ENCODE measurements around the gene FAM47C. TPM values are rescaled to one million over a fixed set of nuclear protein-coding genes. Genes with fewer than 3 reads are reported as not detected.
"Not testable (repeated sequence)": the region's sequence is repeated elsewhere in the genome, so short reads cannot be mapped to it uniquely, and the experiment has no call there.

Gene FAM47C
- total RNA-seq, 4 donors from 2014 or later: not detected

DNA sequence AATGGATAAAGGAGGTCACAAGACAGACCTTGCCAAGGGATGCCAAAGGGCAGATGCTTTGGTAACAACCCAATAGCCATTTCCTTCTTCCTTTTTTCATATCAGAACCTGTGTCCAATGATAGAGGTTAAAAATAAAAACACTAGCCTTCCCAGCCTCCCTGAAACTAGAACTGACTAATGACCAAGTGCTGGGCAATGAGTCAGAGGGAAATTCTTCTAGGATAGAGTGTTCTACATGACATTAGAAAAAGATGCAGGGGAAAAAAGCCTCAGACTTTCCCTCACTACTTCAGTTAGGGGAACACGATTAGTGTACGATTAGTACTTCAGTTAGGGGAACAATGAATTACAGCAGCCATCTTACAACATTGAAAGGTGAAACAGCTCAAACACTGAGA is 29.3 kb upstream of the FAM47C start:
- H3K9me3 ChIP-seq: no peaks in the 10 kb centered on the region
- no peak overlapping the region for H3K27ac ChIP-seq
- no peaks in the 10 kb centered on the region for H3K4me1 ChIP-seq
- H3K4me3 ChIP-seq: no peak overlapping the region
- 70% methylated on average over 2 of the region's 2 CpGs; no CpG with 5 or more reads in 1 of the 2 donors for WGBS, 2 donors (ENCODE audit: low coverage in 1 of 2)
- H3K36me3 ChIP-seq: no peaks in the 10 kb centered on the region
- in situ Hi-C loops (cut with MboI; ENCODE audit: low pct_ligation_motif_present in 1 of 4, low pct_unique_long_range_greater_than_20kb in 1 of 4, low sequenced_read_pairs in 3 of 4): no loop called here
- intact Hi-C loops (cut with DNase I; ENCODE audit: low total_unique reads): no loop called here
- TF ChIP-seq POLR2A (IDR thresholded peaks at IDR 0.05) (no peak), EP300 (IDR thresholded peaks at IDR 0.05; ENCODE audit: low read depth) (no peak), POLR2AphosphoS5 (IDR thresholded peaks at IDR 0.05) (no peak)
- TF ChIP-seq, protein P1, sequence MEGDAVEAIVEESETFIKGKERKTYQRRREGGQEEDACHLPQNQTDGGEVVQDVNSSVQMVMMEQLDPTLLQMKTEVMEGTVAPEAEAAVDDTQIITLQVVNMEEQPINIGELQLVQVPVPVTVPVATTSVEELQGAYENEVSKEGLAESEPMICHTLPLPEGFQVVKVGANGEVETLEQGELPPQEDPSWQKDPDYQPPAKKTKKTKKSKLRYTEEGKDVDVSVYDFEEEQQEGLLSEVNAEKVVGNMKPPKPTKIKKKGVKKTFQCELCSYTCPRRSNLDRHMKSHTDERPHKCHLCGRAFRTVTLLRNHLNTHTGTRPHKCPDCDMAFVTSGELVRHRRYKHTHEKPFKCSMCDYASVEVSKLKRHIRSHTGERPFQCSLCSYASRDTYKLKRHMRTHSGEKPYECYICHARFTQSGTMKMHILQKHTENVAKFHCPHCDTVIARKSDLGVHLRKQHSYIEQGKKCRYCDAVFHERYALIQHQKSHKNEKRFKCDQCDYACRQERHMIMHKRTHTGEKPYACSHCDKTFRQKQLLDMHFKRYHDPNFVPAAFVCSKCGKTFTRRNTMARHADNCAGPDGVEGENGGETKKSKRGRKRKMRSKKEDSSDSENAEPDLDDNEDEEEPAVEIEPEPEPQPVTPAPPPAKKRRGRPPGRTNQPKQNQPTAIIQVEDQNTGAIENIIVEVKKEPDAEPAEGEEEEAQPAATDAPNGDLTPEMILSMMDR (IDR thresholded peaks at IDR 0.05): no peak
- no peaks in the 10 kb centered on the region for H3K27me3 ChIP-seq
- DNase-seq: no peak

DNA sequence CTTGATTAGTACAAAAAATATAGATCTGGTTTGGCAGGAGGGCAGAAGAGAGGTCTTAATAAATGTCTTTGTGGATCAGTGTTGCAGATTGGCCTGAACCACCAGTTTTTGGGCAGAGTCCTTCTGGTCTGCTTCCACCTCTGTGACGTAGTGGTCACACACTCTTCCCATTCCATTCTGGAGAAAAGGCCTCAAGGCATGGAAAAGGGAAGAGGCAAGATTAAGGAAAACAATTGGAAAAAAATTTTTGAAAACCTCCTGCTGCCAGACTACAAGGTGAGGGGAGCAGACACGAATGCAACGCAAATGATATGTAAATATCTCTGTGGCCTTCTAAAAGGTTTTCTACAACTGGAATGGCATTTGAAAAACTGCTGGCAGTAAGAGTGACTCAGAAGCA is 24.3 kb upstream of the FAM47C start:
- H3K4me3 ChIP-seq: no peak overlapping the region
- TF ChIP-seq POLR2A (IDR thresholded peaks at IDR 0.05): no peak
- no peak for TF ChIP-seq POLR2AphosphoS5 (IDR thresholded peaks at IDR 0.05)
- TF ChIP-seq EP300 (IDR thresholded peaks at IDR 0.05; ENCODE audit: low read depth): no peak
- TF ChIP-seq, protein P1 (IDR thresholded peaks at IDR 0.05): no peak
- H3K9me3 ChIP-seq: no peaks in the 10 kb centered on the region
- no peaks in the 10 kb centered on the region for H3K36me3 ChIP-seq
- in situ Hi-C loops (cut with MboI; ENCODE audit: low pct_ligation_motif_present in 1 of 4, low pct_unique_long_range_greater_than_20kb in 1 of 4, low sequenced_read_pairs in 3 of 4): no loop called here
- H3K27ac ChIP-seq: no peak overlapping the region
- intact Hi-C loops (cut with DNase I; ENCODE audit: low total_unique reads): no loop called here
- no peaks in the 10 kb centered on the region for H3K4me1 ChIP-seq
- no peaks in the 10 kb centered on the region for H3K27me3 ChIP-seq
- WGBS, 2 donors (ENCODE audit: low coverage in 1 of 2): 35% methylated on average over 3 of the region's 3 CpGs; no CpG with 5 or more reads in 1 of the 2 donors
- no peak for DNase-seq

DNA sequence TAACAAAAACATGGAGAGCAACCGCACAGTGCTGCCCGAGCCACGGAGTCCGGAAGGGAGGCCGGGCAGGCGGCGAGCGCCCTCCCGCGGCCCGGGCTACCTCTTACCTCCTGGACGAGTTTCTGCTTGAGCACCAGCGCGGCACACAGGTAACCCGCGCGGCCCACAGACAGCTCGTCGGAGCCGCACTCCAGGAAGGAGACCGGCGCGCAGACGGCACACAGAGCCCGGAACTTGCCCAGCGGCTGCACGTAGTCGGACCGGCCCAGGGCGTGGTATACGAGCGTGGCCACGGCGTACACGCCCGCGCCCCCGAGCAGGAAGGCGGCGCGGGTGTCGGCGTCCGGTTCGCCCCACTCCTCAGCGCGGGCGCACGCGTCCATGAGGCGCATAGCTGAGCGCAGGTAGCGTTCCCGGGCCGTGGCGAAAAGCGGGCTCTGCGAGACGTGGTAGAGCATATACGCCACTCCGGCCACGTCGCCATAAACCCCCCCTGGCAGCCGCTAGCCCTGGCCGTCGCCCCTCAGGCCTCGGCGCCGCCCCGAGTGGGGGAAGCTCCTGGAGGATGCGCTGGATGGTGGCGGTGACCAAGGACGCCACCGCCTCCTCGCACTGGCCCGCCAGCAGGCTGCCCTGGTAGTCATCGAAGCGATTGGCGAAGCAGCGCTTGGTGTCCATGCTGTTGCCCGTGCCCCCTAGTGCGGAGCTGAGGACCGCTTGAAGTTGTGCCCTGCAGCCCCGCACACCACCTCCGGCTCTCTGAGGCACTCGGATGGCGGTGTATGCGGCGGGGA is 22.6 kb upstream of the FAM47C start:
- WGBS, 2 donors (ENCODE audit: low coverage in 1 of 2): 52% methylated on average over 50 of the region's 89 CpGs; no CpG with 5 or more reads in 1 of the 2 donors

DNA sequence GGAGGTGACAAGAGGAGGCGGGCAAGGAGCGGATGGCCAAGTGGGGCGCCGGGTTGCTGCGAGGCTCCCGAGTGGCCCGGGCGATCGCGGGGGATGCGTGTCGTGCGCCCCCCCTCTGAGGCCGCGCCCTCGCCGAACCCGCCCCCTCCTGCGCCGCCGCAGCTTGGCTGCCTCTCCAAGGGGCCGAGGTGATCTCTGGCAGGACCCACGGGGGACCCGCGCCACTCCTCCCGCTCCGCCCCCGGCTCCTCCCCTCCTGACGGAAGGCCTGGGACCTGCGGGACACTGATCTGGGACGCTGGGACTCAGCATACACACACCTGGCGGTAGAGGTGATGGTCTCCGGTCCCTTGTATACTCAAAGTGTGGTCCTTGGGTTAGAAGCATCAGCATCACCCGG is 21.9 kb upstream of the FAM47C start:
- no peak for DNase-seq
- 49% methylated on average over 30 of the region's 34 CpGs; no CpG with 5 or more reads in 1 of the 2 donors for WGBS, 2 donors (ENCODE audit: low coverage in 1 of 2)
- H3K4me1 ChIP-seq: no peaks in the 10 kb centered on the region
- TF ChIP-seq, protein P1 (IDR thresholded peaks at IDR 0.05): no peak
- no peak for TF ChIP-seq POLR2AphosphoS5 (IDR thresholded peaks at IDR 0.05)
- no peak for TF ChIP-seq EP300 (IDR thresholded peaks at IDR 0.05; ENCODE audit: low read depth)
- TF ChIP-seq POLR2A (IDR thresholded peaks at IDR 0.05): no peak
- H3K9me3 ChIP-seq: no peaks in the 10 kb centered on the region
- no peaks in the 10 kb centered on the region for H3K36me3 ChIP-seq
- intact Hi-C loops (cut with DNase I; ENCODE audit: low total_unique reads): no loop called here
- no peaks in the 10 kb centered on the region for H3K27me3 ChIP-seq
- H3K27ac ChIP-seq: no peak overlapping the region
- in situ Hi-C loops (cut with MboI; ENCODE audit: low pct_ligation_motif_present in 1 of 4, low pct_unique_long_range_greater_than_20kb in 1 of 4, low sequenced_read_pairs in 3 of 4): no loop called here
- no peak overlapping the region for H3K4me3 ChIP-seq

More for the DNA sequence above, 22.6 kb upstream of the FAM47C start:
- H3K27ac ChIP-seq; H3K36me3 ChIP-seq; H3K27me3 ChIP-seq; H3K4me1 ChIP-seq; intact Hi-C loops (cut with DNase I; ENCODE audit: low total_unique reads); DNase-seq; H3K9me3 ChIP-seq; in situ Hi-C loops (cut with MboI; ENCODE audit: low pct_ligation_motif_present in 1 of 4, low pct_unique_long_range_greater_than_20kb in 1 of 4, low sequenced_read_pairs in 3 of 4): not testable (repeated sequence)
- peak overlapping the region in 1 of 4 donors; percentile 21 for H3K4me3 ChIP-seq

DNA sequence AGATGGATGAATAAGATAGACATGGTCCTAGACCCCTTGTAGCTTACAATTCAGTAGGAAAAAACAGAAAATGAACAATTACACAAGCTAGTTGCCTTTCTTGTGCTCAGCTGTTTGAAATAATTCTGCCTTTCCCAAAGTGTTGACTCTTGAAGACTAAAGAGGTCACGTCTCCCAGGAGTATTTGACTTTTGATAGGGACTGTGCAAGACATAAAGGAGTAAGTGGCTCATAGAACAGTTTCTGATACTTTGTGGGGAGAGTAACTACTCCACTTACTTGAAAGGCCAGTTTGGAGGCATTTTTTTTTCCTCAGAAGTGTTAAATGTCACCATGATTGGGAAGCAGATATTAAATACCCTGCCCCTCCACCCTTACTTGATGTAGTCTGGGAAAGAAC is 21.0 kb upstream of the FAM47C start:
- H3K4me1 ChIP-seq; H3K27ac ChIP-seq; H3K9me3 ChIP-seq; intact Hi-C loops (cut with DNase I; ENCODE audit: low total_unique reads); H3K4me3 ChIP-seq; H3K27me3 ChIP-seq; H3K36me3 ChIP-seq; DNase-seq; in situ Hi-C loops (cut with MboI; ENCODE audit: low pct_ligation_motif_present in 1 of 4, low pct_unique_long_range_greater_than_20kb in 1 of 4, low sequenced_read_pairs in 3 of 4): not testable (repeated sequence)
- WGBS, 2 donors (ENCODE audit: low coverage in 1 of 2): no CpG with 5 or more reads among the region's 1 CpG

Measured in transverse colon (tissue), 4 donors.